ENCODE measurements around the gene CLDN9.
"Not testable (repeated sequence)": the region's sequence is repeated elsewhere in the genome, so short reads cannot be mapped to it uniquely, and the experiment has no call there.

The CLDN9 gene

DNA sequence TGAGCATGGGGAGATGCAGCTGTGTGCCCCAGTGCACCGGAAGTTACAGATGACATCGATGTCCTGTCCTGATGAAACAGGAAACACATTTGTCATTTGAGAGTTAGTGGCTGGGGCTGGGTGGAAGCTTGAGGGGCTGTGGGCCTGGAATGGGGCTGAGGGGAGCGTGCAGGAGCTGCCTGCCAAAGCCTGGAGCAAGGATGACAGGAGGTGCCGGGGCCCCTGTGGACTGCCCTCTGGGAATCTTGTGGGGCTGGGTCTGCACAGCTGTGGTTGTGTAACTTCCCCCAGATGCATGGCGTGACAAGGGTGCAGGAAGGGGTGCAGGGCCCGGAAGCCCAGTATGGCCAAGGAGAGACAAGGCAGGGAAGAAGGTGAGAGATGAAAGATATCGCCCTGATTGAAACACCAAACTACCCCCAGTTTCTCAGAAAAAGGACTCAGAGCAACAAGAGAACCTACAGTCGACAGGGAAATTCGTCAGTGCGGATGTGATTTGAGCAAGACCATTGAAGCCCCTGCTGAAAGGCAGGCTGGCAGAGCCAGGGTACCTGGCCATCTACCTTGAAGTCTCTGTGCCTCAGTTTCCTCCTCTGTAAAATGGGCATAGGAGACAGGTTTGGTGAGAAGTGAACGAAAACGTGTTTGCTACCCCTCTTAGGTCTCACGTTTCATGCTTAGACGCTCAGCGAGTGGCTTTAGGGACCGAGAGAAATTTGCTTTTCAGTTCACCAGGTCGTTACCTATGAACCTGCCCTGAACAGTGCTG is 42.4 kb downstream of the CLDN9 start:
- DNase-seq (ENCODE audit: low spot score) (no peak), FAIRE-seq (no peak)

DNA sequence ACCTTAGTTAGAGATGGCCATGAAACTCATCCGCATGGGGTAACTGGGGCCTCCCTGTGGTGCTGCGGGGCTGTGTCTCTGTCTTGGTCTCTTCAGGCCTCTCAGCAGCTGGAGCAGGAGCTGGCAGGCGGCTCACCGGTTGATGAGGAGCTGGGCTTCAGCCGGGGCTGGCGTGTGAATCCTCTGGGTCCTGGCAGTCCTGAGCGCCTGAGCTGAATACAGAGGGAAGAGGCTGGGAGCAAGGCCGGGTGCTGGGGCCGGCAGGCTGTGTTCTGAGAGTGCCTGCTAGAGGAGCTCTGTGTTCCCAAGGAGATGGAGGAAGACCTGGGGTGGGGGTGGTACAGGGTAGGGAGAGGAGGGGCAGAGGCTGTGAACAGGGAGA is 43.0 kb downstream of the CLDN9 start:
- FAIRE-seq; DNase-seq (ENCODE audit: low spot score): not testable (repeated sequence)

DNA sequence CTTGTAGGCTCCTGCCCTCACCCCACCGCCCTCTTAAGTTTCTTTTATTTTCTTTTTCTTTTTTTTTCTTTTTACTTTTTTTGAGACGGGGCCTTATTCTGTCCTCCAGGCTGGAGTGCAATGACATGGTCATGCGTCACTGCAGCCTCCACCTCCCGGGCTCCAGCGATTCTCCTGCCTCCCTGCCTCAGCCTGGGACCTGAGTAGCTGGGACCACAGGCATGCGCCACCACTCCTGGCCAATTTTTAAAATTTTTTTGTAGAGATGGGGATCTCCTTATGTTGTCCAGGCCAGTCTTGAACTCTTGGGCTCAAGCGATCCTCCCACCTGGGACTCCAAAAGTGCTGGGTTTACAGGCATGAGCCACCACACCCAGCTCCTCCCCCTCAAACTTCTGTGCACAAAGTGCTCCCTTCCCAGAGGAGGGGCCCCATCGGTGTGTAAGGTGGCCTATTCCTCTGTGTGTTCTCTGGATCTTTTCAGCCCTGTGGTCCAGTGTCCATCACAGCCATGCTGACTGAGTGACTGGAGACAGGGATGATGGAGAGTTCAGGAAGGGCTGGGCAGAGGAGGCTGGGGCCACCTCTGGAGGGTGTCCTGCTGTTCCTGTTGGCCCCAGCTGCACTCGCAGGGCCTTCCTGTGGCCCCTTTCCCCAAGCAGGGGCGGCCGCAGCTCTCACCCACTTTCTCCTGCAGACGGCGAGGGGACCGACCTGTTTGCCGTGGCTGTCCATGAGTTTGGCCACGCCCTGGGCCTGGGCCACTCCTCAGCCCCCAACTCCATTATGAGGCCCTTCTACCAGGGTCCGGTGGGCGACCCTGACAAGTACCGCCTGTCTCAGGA is 43.8 kb downstream of the CLDN9 start:
- no peak for FAIRE-seq
- no peak for DNase-seq (ENCODE audit: low spot score)

DNA sequence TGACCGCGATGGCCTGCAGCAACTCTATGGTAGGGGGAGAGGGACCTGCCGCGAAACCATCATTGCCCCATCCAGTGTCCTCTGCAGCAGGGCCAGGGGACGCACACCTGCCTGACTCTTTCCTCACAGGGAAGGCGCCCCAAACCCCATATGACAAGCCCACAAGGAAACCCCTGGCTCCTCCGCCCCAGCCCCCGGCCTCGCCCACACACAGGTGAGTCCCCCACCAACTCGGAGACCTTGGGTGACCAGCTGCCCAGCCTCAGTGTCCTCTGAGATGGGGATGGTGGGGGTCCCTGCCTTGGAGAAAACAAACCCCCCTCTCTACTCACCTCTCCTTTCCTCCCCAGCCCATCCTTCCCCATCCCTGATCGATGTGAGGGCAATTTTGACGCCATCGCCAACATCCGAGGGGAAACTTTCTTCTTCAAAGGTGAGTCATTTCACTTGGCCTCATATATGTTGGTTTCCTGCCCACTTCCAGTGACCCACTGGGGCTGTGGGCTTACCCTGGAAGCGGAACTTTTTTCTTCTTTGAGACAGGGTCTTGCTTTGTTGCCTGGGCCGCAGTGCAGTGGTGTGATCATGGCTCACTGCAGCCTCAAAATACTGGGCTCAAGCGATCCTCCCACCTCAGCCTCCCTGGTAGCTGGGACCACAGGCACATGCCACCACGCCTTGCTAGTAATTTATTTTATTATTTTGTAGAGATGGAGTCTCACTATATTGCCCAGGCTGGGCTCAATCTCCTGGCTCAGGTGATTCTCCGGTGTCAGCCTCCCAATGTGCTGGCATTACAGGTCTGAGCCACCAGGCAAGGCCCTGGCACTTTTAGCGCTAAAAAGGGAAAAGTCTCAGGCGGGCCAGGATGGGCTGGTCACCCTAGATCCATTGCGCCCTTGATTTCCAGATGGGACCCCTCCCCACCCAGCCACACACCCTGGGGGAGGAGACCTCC is 44.7 kb downstream of the CLDN9 start:
- FAIRE-seq: no peak
- DNase-seq (ENCODE audit: low spot score): no peak

DNA sequence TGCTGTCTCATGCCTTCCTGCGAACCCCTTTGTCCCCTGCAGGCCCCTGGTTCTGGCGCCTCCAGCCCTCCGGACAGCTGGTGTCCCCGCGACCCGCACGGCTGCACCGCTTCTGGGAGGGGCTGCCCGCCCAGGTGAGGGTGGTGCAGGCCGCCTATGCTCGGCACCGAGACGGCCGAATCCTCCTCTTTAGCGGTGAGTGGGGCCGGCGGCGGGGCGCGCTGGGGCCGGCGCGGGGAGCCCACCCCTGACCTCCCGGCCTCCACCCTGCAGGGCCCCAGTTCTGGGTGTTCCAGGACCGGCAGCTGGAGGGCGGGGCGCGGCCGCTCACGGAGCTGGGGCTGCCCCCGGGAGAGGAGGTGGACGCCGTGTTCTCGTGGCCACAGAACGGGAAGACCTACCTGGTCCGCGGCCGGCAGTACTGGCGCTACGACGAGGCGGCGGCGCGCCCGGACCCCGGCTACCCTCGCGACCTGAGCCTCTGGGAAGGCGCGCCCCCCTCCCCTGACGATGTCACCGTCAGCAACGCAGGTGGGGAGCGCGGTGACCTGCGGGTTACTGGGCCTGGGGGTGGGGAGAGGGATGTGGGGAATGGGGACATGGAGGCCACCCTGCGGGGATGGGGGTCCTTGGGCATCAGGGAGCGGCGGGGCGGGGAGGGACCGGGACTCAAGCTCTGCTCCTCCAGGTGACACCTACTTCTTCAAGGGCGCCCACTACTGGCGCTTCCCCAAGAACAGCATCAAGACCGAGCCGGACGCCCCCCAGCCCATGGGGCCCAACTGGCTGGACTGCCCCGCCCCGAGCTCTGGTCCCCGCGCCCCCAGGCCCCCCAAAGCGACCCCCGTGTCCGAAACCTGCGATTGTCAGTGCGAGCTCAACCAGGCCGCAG is 45.7 kb downstream of the CLDN9 start:
- DNase-seq (ENCODE audit: low spot score) (peak; percentile 66), FAIRE-seq (no peak)

DNA sequence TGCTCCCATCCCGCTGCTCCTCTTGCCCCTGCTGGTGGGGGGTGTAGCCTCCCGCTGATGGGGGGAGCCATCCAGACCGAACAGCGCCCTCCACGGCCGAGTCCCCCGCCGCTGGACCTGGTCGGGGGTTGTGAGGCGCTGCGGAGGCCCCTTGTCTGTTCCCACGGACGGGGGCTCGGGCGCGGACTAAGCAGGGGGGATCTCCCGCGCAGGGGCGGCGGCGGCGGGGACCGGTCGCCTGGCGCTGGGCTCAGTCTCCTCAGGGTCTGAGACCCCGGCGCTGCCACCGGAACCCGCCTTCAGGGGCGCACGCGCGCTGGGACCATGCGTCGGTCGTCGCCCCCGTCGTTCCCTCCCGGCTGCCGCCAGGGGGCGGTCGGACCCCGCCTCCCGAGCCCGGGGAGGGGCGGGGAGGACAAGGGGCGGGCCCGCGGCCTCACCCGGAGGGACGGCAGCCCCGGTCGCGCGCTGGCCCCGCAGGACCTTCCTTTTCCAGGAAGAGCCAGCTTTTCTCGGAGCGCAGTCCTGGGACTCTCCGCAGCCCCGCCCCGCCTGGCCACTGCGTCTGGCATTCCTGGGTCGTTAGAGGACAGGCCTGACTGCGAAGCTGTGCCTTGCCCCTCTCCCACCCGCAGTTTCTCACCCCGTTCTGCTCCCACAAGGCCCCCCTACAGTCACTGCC is 46.5 kb downstream of the CLDN9 start:
- FAIRE-seq (peak; percentile 85), DNase-seq (ENCODE audit: low spot score) (peak; percentile 96)

DNA sequence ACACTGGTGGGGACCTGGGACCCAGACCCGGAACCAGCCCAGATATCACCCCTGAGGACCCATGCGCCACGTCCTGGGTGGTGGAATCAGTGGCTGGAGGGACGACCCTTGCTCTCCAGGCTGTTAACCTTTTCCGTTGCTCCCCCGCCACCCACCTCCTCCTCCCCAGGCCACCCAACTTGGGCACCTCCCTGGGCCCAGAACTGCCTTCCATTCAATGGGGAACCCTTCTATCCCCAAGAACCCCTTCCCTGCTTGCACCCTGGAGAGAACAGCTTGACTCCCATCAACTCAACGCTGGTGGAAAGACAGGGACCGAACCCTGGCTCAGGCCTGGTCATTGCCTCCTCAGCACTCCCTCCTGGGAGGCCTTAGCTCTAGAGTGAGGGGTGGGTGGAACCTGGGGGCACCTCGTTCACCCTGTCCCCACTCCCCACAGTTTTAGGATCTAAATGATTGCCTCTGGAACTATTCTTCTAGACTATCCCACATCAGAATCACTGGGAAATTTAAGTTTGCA is 47.1 kb downstream of the CLDN9 start:
- DNase-seq (ENCODE audit: low spot score): no peak
- no peak for FAIRE-seq

DNA sequence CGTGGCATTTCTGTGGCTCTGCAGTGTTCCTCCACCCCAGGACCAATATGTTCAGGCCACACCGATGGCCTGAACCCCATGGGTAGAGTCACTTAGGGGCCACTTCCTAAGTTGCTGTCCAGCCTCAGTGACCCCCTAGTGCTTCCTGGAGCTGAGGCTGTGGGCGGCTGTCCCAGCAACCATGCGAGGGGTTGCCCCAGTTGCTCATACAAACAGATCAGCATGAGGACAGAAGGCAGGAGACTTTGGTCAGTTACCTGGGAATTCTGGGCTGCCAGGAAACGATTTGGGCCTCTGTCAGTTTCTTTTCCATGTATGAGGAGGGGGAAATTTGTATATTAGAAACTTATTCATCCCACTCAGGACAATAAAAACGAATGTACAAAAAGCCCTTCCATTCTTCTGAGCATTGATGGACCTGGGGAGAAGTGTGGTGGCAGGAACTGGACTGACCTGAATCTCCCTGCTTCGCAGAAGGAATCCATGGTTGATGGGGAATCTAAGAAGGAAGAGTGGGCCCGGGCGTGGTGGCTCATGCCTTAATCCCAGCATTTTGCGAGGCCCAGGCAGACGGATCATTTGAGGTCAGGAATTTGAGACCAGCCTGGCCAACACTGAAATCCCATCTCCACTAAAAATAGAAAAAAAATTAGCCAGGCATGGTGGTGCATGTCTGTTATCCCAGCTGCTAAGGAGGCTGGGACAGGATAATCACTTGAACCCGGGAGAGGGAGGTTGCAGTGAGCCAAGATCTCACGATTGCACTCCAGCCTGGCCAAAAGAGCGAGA is 47.8 kb downstream of the CLDN9 start:
- FAIRE-seq: no peak
- no peak for DNase-seq (ENCODE audit: low spot score)

DNA sequence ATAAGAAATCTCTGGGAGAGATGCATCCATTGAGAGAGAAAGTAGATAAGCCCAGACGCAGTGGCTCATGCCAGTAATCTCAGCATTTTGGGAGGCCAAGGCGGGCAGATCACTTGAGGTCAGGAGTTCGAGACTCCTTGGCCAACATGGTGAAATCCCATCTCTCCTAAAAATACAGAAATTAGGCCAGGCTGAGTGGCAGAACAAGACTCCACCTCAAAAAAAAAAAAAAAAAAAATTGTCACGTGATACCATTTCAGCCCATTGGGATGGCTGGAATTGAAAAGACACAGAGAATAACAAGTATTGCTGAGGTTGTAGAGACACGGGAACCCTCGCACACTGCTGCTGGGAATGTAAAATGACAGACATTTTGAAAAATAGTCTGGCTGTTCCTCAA is 49.8 kb downstream of the CLDN9 start:
- FAIRE-seq (no peak), DNase-seq (ENCODE audit: low spot score) (no peak)

DNA sequence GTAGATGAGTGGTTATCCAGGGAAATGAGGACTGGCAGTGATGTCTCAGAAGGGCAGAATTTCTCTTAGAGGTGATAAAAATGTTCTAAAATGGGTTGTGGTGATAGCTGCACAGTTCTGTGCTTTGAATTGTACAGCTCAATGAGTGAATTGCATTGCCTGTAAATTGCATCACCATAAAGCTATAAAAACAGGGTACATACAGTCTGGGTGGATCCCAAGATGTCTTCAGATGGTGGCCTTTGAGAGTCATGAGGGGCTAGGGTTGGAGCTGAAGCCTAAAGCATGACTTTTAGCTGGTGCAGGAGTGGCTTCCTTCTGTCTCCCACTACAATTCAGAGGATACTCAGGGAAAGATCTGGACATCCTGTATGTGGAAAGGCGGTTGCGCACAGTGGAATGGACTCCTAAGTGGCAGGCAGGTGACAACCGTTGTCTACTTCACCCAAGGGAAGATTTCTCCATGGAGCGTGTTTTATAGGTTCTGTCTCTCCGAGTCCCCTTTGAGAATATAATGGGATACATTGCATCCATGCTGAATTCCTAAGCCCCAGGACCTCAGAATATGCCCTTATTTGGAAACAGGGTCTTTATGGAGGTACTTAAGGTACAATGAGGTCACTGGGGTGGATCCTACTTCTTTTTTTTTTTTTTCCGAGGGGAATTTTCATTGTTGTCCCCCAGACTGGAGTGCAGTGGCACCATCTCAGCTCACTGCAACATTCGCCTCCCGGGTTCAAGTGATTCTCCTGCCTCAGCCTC is 51.1 kb downstream of the CLDN9 start:
- FAIRE-seq (no peak), DNase-seq (ENCODE audit: low spot score) (no peak)

Data from urothelium cell line (cell line).